ENCODE measurements around the gene KCNK17. TPM values are rescaled to one million over a fixed set of nuclear protein-coding genes. Genes with fewer than 3 reads are reported as not detected.

The KCNK17 gene
- total RNA-seq, 4 donors from 2014 or later, result 0.79 to 2.3 (median 1.3) TPM; not detected in 1

- Histone ChIP-seq H3K36me3 (no peaks in the 10 kb centered on the region), H3K4me3 (no peak overlapping the region), H3K4me1 (peaks cover 0 to 8% of the 10 kb centered on the region in 2 donors), H3K27ac (no peak overlapping the region), H3K27me3 (peaks cover 0 to 7% of the 10 kb centered on the region in 2 donors), H3K9me3 (no peaks in the 10 kb centered on the region)
- intact Hi-C loops (cut with DNase I; ENCODE audit: low total_unique reads), result no loop called here
- no peak for DNase-seq
- TF ChIP-seq CTCF (IDR thresholded peaks at IDR 0.05) (no peak), POLR2A (IDR thresholded peaks at IDR 0.05) (no peak)
These were observed 3.0 kb upstream of the KCNK17 start for GRCh38 chr6:39317256-39317655.

GRCh38 chr6:39313526-39314272 lies 520 bp downstream of the KCNK17 start:
- no peak for DNase-seq
- intact Hi-C loops (cut with DNase I; ENCODE audit: low total_unique reads), result no loop called here
- Histone ChIP-seq H3K36me3 (no peaks in the 10 kb centered on the region), H3K4me1 (peaks cover 0 to 8% of the 10 kb centered on the region in 2 donors), H3K9me3 (no peaks in the 10 kb centered on the region), H3K4me3 (peak overlapping the region; percentile 0 to 3), H3K27ac (no peak overlapping the region), H3K27me3 (peaks cover 0 to 12% of the 10 kb centered on the region in 2 donors)
- no peak for TF ChIP-seq CTCF (IDR thresholded peaks at IDR 0.05)
- TF ChIP-seq POLR2A (IDR thresholded peaks at IDR 0.05), result no peak

- Histone ChIP-seq H3K27me3 (peaks cover 0 to 12% of the 10 kb centered on the region in 2 donors), H3K4me1 (peaks cover 0 to 8% of the 10 kb centered on the region in 2 donors), H3K36me3 (no peaks in the 10 kb centered on the region), H3K27ac (no peak overlapping the region), H3K4me3 (peak overlapping the region in 1 of 2 donors; percentile 0), H3K9me3 (no peaks in the 10 kb centered on the region)
- no peak for DNase-seq
- intact Hi-C loops (cut with DNase I; ENCODE audit: low total_unique reads), result no loop called here
- no peak for TF ChIP-seq POLR2A (IDR thresholded peaks at IDR 0.05)
- no peak for TF ChIP-seq CTCF (IDR thresholded peaks at IDR 0.05)
These were observed 1.2 kb downstream of the KCNK17 start for GRCh38 chr6:39312912-39313525.

- H3K36me3 ChIP-seq, result no peaks in the 10 kb centered on the region
- no peak overlapping the region for H3K4me3 ChIP-seq
- H3K9me3 ChIP-seq, result no peaks in the 10 kb centered on the region
- no peak for DNase-seq
- intact Hi-C loops (cut with DNase I; ENCODE audit: low total_unique reads), result no loop called here
- H3K4me1 ChIP-seq, result peaks cover 0 to 8% of the 10 kb centered on the region in 2 donors
- H3K27ac ChIP-seq, result no peak overlapping the region
- TF ChIP-seq CTCF (IDR thresholded peaks at IDR 0.05) (no peak), POLR2A (IDR thresholded peaks at IDR 0.05) (no peak)
- peaks cover 0 to 12% of the 10 kb centered on the region in 2 donors for H3K27me3 ChIP-seq
These were observed 3.7 kb downstream of the KCNK17 start for GRCh38 chr6:39310542-39310941.

- peaks cover 0 to 12% of the 10 kb centered on the region in 2 donors for H3K27me3 ChIP-seq
- DNase-seq, result peak; percentile 27 to 52
These were observed 4.2 kb downstream of the KCNK17 start for GRCh38 chr6:39309942-39310531.

More at GRCh38 chr6:39309942-39310531, 4.2 kb downstream of the KCNK17 start:
- Histone ChIP-seq H3K4me1 (peaks cover 0 to 8% of the 10 kb centered on the region in 2 donors), H3K36me3 (no peaks in the 10 kb centered on the region), H3K9me3 (no peaks in the 10 kb centered on the region), H3K27ac (no peak overlapping the region), H3K4me3 (no peak overlapping the region)
- intact Hi-C loops (cut with DNase I; ENCODE audit: low total_unique reads), result no loop called here
- TF ChIP-seq POLR2A (IDR thresholded peaks at IDR 0.05) (no peak), CTCF (IDR thresholded peaks at IDR 0.05) (peak; percentile 50 to 70 (median 60))
